GM12874 (cell line): ENCODE measurements around the gene NFYB.

Experiments used
- TF ChIP-seq, protein P1 (sequence below): IDR thresholded peaks from 2 replicates; pipeline ENCODE4 v1.5.1; 2011; ENCODE audit warnings: low read depth, mild to moderate bottlenecking, control low read depth, low read length, moderate library complexity; ENCODE audit not compliant: insufficient read depth

NFYB gene

DNA sequence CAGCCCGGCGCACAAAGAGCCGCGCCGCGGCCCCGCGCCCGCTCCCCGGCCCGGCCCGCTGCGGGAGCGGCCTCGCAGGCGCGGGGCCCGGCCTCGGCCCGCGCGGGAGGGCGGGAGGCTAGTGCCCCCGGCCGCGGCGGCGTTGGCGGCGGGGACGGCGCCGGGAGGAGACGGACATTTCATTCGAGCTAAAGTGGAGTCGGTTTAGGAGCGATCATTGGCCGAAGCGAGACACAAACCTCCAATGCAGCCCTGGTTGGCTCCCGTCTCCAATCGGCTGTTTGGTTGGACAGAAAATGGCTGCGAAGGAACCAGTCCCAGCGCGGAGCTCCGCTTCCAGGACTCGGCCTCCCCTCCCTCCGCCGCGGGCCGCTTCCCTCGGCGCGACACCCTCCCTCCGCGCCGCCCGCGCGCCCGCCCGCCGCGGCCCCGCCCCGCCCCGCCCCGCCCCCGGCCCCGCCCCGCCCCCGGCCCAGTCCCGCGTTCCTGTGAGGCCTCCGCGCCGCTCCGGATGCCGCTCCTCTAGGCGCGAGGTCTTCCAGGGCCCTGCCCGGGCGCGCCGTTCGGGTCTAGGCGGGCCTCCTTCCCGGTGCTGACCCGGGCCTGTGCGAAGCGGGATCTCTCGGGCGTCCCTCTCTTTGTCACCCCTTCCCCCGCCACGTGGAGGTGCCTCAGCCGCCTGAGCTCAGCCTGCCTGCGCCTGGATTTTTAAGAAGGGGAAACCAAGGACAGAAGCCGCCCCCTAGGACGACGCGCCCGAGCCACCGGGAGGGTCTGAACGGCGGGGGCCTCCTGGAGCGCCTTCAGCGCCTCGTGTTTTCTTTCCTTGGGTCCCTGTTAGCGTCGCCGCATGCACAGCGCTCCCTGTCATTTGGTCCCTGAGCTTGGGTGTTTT, at the start of gene NFYB:
TSS of gene NFYB (minus strand) at position 309 of the 895 bp plus-strand sequence. CDS start 2,757 bp downstream, outside the sequence.
- TF ChIP-seq, protein P1, sequence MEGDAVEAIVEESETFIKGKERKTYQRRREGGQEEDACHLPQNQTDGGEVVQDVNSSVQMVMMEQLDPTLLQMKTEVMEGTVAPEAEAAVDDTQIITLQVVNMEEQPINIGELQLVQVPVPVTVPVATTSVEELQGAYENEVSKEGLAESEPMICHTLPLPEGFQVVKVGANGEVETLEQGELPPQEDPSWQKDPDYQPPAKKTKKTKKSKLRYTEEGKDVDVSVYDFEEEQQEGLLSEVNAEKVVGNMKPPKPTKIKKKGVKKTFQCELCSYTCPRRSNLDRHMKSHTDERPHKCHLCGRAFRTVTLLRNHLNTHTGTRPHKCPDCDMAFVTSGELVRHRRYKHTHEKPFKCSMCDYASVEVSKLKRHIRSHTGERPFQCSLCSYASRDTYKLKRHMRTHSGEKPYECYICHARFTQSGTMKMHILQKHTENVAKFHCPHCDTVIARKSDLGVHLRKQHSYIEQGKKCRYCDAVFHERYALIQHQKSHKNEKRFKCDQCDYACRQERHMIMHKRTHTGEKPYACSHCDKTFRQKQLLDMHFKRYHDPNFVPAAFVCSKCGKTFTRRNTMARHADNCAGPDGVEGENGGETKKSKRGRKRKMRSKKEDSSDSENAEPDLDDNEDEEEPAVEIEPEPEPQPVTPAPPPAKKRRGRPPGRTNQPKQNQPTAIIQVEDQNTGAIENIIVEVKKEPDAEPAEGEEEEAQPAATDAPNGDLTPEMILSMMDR = no peak

DNA sequence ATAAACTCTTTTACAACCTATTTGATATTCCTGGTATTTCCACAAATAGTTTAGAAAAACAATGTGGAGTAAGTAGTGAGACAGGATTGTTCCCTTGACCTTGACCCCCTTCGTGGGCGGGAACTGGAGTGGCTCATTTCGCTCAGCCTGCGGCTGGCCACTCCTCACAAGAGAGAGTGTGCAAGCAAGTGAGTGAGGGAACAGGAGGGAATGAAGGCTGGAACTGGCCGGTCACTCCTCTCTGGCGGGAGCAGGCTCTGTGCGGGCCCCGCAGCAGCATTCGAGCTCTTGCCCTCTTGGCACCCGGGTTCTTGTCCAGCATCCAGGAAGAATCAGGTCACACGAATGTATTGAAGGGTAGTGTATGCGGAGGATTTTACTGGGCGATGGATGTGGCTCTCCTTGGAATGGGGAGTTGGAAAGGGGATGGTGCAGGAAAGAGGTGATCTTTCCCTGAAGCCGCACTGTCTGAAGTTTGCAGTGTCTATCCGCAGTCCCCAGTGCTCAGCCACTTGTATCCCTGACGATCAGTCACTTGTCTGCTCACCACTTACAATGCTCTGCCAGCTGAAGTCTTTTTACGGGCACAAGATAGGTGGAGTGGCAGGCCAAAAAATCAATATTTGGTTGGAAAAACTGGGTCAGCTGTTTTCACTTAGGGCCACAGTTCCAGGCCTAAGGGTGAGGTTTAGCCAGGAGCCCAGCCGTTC, 49.6 kb upstream of the NFYB start:
- TF ChIP-seq, protein P1 = no peak

DNA sequence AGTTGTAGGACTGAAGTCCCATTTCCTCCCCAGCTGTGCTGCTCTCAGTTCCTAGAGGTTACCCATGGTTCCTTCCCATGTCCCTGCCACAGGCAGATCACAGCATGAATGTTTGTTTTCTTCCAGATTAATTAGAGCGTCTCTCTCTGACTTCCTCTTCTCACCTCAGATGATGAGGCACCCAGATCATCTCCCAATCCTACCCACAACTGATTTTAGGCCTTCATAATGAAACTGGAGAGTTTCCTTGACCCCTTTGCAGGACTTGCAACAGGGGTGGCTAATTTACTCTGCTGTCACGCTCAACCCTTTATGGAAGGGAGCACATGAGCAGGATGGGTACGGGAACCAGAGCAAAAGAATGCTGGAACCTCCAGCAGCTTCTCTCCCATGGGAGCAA, 45.4 kb upstream of the NFYB start:
- TF ChIP-seq, protein P1 = no peak

DNA sequence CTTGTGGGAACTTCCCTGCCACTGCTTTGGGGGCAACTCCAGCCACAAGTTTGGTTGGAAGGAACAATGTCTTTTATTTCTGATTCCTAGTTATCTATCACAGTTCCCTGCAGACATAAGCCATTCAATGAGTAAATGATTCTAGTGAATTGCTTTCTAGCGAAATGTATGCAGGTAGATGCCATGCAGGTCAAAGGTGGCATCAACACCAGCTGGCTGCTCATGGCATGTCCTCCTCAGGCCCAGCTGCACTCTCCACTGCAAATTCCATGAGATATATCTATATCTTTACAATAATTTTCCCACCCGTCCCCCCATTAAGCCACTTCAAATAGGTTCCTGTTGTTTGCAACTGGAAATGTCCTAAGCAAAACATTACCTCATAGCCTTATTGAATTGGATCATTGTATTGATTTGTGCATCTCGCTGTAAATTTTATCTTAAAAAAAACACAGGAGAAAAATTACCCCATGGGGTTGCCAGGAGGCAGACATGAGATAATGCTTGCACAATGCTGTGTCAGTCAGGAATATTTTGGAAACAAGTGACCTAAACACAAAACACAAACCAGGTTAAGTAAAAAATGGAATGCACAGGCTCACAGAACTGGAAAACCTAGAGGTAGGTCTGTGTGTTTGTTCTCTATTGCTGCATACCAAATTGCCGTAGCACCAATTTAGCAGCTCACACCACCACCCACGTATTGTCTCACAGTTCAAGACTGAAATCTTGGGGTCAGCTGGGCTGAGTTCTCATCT, 44.8 kb upstream of the NFYB start:
- TF ChIP-seq, protein P1 = no peak

DNA sequence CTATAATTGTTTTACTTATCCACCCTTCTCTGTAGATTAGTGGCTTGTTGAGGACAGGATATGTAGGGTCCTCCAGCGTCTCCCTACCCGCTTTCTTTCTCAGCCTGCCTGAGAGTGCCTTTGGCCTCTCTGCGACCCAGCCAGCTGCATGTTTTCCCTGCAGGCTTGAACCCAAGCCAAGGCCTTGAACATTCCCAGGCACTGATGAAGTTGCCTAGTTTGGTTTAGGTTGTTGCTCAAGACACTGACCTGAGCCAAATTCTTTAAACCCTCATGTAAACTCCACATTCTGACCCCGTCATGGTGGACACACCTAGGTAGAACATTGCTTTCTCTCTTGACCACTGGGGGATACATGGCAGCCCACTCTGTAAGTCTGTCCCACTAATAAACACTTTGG, 44.1 kb upstream of the NFYB start:
- TF ChIP-seq, protein P1 = no peak

DNA sequence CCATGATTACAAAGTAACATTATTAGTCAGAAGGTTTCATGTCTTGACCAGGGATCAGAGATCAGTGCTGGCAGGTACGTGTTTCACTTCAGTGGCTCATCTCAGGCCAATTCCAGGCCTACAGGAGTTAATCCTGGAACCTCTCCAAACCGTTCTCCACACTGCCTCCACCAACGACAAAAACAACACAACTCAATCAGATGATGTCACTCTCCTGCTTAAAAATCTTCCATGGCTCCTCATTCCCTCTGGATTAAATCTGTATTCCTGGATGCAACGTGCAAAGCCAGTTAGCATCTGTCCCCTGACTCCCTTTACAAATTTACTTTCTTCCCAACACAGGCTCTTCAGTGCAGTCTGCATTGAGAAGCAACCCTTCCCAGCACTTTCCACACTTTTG, 43.3 kb upstream of the NFYB start:
- TF ChIP-seq, protein P1 = no peak

DNA sequence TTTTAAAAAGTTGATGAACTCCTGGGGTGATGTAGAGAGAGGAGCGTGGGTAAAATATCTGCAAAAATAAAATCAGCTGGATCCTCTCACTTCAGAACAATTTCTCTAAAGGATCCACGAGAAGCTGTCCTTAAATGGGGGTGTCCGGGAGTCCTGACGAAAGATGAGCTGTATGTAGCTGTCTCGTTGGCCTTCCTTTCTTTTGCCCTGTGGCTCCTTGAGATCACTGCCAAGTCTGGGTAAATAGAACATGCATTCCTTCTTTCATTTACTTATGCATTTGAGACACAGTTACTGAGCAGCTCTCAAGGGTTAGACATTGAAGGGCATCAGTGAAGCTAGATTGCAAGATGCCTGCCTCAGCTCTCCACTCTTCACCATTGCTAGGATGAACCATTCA, 42.4 kb upstream of the NFYB start:
- TF ChIP-seq, protein P1 = no peak
